HepG2 (cell line): ENCODE measurements around the gene MRPL20. TPM values are rescaled to one million over a fixed set of nuclear protein-coding genes. Genes with fewer than 3 reads are reported as not detected.

Source experiments
- CREB1 ChIP-seq, 2 experiments: fragments of 450-650 bp in 1 of 2; IDR thresholded peaks; 2 replicates each; pipeline ENCODE4 v1.6.1; 2016 to 2017; ENCODE audit warnings: control low read depth in 1 of 2, mild to moderate bottlenecking in 1 of 2, missing compliant biosample characterization in 1 of 2, missing genetic modification characterization in 1 of 2
- ESRRA ChIP-seq: sonication (generic); formaldehyde crosslinking; IDR thresholded peaks from 2 replicates; pipeline ENCODE4 v1.5.1; 2020; ENCODE audit warnings: mild to moderate bottlenecking, low read depth, missing genetic modification reagents
- ETS1 ChIP-seq: sonication (generic); formaldehyde crosslinking; IDR thresholded peaks from 2 replicates; pipeline ENCODE4 v1.4.0; 2020; ENCODE audit warnings: missing genetic modification reagents
- JUNB ChIP-seq: sonication (generic); formaldehyde crosslinking; IDR thresholded peaks from 2 replicates; pipeline ENCODE4 v1.8.0; 2022; ENCODE audit warnings: missing genetic modification reagents, mild to moderate bottlenecking, borderline replicate concordance
- RERE ChIP-seq: IDR thresholded peaks from 2 replicates; pipeline ENCODE4 v1.6.1; 2016; ENCODE audit warnings: low read depth, missing genetic modification reagents, missing compliant biosample characterization
- SNAI1 ChIP-seq: sonication (generic); formaldehyde crosslinking; IDR thresholded peaks from 2 replicates; pipeline ENCODE4 v1.5.0; 2020; ENCODE audit warnings: mild to moderate bottlenecking, missing genetic modification reagents, borderline replicate concordance
- SNAPC4 ChIP-seq: sonication (generic); formaldehyde crosslinking; IDR thresholded peaks from 2 replicates; pipeline ENCODE4 v1.4.0; 2020; ENCODE audit warnings: mild to moderate bottlenecking, missing genetic modification reagents
- ZMYM4 ChIP-seq: sonication (generic); formaldehyde crosslinking; IDR thresholded peaks from 2 replicates; pipeline ENCODE4 v1.8.1; 2023; ENCODE audit warnings: mild to moderate bottlenecking, missing genetic modification reagents
- ZNF333 ChIP-seq: sonication (generic); formaldehyde crosslinking; IDR thresholded peaks from 2 replicates; pipeline ENCODE4 v1.4.0; 2020; ENCODE audit warnings: mild to moderate bottlenecking, missing genetic modification reagents, borderline replicate concordance
- ZNF792 ChIP-seq: IDR thresholded peaks from 2 replicates; pipeline ENCODE4 v1.6.1; 2016
- ZNF800 ChIP-seq: sonication (generic); formaldehyde crosslinking; IDR thresholded peaks from 2 replicates; pipeline ENCODE4 v1.4.0; 2020; ENCODE audit warnings: missing genetic modification reagents
- polyA plus RNA-seq, 8 experiments: library from polyadenylated mRNA; depleted of rRNA in 3 of 8; stranded (reverse) in 7 of 8; unstranded in 1 of 8; fragments of >200 nt; fragmentation: Illumina TruSeq in 4 of 8; extraction: Trizol in 4 of 8; gene quantifications; 2 replicates each; pipeline versions ENCODE4 v1.2.1 to v1.2.3, GENCODE V29; 2011 to 2016; ENCODE audit warnings: low read depth in 4 of 8, missing spikeins in 1 of 8, mixed read lengths in 1 of 8; ENCODE audit not compliant: insufficient read depth in 1 of 8
- total RNA-seq, 5 experiments: library from RNA; depleted of rRNA; stranded (reverse); fragments of >200 nt; fragmentation: Illumina TruSeq; extraction: Trizol; gene quantifications; 2 replicates each; pipeline ENCODE4 v1.2.3, GENCODE V29; 2016; ENCODE audit warnings: low read depth in 1 of 5

Gene MRPL20
- total and polyA plus RNA-seq, 2 of the 13 experiments (the other 11 are each of a cell fraction or from before 2014, with no cell fraction given): 59.2 to 127 TPM

DNA sequence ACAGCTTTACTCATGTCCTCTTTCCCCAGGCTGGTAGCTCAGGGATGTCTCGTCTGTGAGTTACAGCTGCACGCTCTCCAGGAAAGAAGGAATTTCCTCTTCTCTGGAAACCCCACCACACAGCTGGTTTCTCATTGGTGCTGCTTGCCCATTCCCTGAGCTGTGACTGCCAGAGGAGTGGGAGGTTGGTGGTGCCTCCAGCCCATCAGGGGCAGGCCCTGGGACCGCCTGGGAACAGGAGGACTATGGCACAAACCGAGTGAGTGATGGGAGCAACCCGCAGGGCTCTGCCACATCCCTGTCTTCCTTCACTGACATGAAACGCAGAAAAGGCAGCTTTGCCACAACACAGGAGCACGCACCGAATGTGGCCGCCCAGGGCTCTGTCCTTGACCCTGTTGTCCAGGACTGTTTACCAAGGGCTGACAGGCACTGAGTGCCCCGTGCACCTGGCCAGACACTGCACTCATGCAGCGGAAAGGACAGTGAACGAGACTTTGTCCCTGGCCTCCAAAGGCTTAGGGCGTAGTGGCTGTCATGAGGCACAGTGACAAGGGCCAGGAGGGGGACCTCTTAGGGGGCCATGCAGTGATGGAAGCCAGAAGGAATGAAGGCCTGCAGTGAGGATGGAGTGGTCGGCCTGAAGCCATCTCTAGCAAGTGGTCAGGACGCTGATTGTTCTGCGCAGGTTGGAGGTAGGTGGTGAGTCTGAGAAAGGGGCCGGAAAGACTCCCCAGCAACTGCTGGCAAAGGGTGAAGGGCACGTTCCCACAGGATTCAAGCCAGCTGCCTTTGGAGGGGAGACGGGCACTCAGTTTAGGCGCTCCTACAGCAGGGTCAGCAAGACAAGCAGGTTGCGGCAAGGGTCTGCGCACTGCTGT, 6.3 kb downstream of the MRPL20 start (continued):
- TF ChIP-seq ZNF800 (CRISPR knock-in tag): 0 out of 2 replicates have a peak, but pooled peaks have one; percentile 60
- no peak for TF ChIP-seq ETS1 (CRISPR knock-in tag)
- peak; percentile 36; the same call in 1 of the 2 replicates for TF ChIP-seq SNAI1 (CRISPR knock-in tag)
- peak; percentile 49; the same call in 1 of the 2 replicates for TF ChIP-seq CREB1 (IDR thresholded peaks at IDR 0.05)
- no peak for TF ChIP-seq CREB1 (CRISPR knock-in tag; IDR thresholded peaks at IDR 0.05)
- TF ChIP-seq ESRRA (CRISPR knock-in tag): peak; percentile 96
- no peak for TF ChIP-seq SNAPC4 (CRISPR knock-in tag)
- TF ChIP-seq RERE (CRISPR knock-in tag): peak; percentile 85
- no peak; the same call in 1 of the 2 replicates for TF ChIP-seq ZNF333 (CRISPR knock-in tag)
- TF ChIP-seq ZMYM4: peak; percentile 71
- TF ChIP-seq JUNB (CRISPR knock-in tag): no peak
- TF ChIP-seq ZNF792 (CRISPR knock-in tag): peak; percentile 88; the same call in 1 of the 2 replicates
